Thyroid gland (tissue), 4 donors: Measurements from ENCODE around the gene MARVELD3. TPM values are rescaled to one million over a fixed set of nuclear protein-coding genes. Genes with fewer than 3 reads are reported as not detected.

Experiments
- DNase-seq, 2 donors: peaks; one replicate each; pipeline ENCODE4 v3.0.0-alpha.2; 2019
- H3K27ac ChIP-seq, 3 donors: fragments of 200-600 bp; sonication (generic); 1 replicate in 2 of 3; 2 replicates in 1 of 3; pipeline ENCODE4 v1.5.1; 2016 to 2019; ENCODE audit warnings: mild to moderate bottlenecking in 1 of 3, moderate library complexity in 1 of 3
- H3K27me3 ChIP-seq: fragments of 200-600 bp; sonication (generic); one replicate; pipeline ENCODE4 v1.5.1; 2019
- H3K36me3 ChIP-seq, 2 donors: fragments of 200-600 bp; sonication (generic); one replicate each; pipeline ENCODE4 v1.5.1; 2016 to 2019
- H3K4me1 ChIP-seq, 2 donors: fragments of 200-600 bp; sonication (generic); one replicate each; pipeline ENCODE4 v1.5.1; 2017 to 2019
- H3K4me3 ChIP-seq, 3 donors: fragments of 200-600 bp; sonication (generic); replicated peaks in 1 of 3; 1 replicate in 2 of 3; 2 replicates in 1 of 3; pipeline ENCODE4 v1.5.1; 2016; ENCODE audit warnings: mild to moderate bottlenecking in 1 of 3
- H3K9me3 ChIP-seq: fragments of 200-600 bp; sonication (generic); one replicate; pipeline ENCODE4 v1.5.1; 2017
- POLR2A ChIP-seq, 2 donors: fragments of 450-650 bp; IDR thresholded peaks; one replicate each; pipeline ENCODE4 v1.6.1; 2017; ENCODE audit warnings: antibody characterized with exemption in 2 of 2, mild to moderate bottlenecking in 2 of 2, moderate library complexity in 1 of 2
- WGBS, 2 donors: methylation state at CpG; one replicate each; pipeline ENCODE4 v1.1.5; 2017; 5-methylcytosine and 5-hydroxymethylcytosine counted together
- intact Hi-C: fragments of 100-400 bp; cut with DNase I; formaldehyde crosslinking; loops from one replicate; pipeline ENCODE4 v1.15.1; 2023
- total RNA-seq, 4 donors: library from RNA; depleted of rRNA; stranded (reverse); fragments of >200 nt; gene quantifications; one replicate each; pipeline ENCODE4 v1.2.3, GENCODE V29; 2016
- TF ChIP-seq, protein P1 (sequence below), 6 experiments: fragments of 200-600 bp in 3 of 6; fragments of 450-650 bp in 3 of 6; sonication (generic) in 3 of 6; IDR thresholded peaks; one replicate each; pipeline ENCODE4 v1.5.1; 2016 to 2019; ENCODE audit warnings: antibody characterized with exemption in 6 of 6, mild to moderate bottlenecking in 2 of 6, inconsistent platforms in 1 of 6, moderate library complexity in 1 of 6

Gene MARVELD3
- total RNA-seq, 4 donors from 2014 or later, result 7.7 to 11.5 (median 9.9) TPM

DNA sequence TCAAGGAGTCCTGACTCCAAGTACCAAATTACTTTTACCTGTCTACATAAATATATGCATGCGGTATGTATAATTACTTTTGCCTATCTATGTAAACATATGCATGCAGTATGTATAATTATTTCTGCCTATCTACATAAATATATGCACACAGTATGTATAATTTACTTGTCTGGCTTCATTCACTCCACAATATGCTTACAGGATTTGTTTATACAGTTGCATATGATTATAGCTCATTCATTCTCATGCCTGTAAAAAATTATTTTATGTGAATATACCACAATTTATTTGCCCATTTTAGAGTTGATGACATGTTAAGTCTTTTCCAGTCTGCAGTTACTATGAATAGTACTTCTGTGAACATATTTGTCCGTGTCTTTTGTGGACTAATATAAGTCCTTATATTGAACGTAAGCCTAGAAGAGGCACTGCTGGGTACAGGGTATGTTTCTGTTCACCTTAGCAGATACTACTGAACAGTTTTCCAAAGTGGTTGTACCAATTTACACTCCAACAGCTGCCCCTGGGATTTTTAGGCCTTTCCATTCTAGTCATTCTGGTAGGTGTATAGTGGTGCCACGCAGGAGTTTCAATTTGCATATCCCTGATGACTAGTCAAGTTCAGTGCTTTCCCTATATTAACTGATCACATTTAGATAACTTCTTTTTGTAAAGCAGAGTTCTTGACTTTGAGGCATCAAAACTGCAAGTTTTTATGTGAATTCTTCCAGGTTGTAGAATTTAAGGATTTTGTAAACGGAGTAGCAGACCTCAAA, 47.0 kb downstream of the MARVELD3 start:
- intact Hi-C loops, result no loop called here
- no peaks in the 10 kb centered on the region for H3K27me3 ChIP-seq

DNA sequence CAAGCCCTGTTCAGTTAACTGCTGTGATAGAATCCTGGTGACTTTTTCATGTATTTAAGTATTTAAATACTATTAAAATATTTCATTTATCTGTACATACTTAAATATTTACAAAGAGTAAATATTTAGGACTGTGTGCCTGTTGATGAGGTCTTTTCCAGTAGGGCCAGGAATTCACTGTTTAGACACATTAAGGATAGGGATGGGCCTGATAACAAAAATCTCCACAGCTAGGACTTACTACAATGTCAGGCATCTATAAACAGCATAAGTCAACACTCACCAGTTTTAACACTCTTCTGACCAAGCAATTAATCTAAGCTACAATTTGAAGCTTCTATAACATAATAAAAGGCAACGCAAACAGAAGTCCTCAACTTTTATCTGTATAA, 47.6 kb downstream of the MARVELD3 start:
- 98 to 100% methylated on average over 1 of the region's 1 CpG for WGBS, 2 donors
- TF ChIP-seq, protein P1, sequence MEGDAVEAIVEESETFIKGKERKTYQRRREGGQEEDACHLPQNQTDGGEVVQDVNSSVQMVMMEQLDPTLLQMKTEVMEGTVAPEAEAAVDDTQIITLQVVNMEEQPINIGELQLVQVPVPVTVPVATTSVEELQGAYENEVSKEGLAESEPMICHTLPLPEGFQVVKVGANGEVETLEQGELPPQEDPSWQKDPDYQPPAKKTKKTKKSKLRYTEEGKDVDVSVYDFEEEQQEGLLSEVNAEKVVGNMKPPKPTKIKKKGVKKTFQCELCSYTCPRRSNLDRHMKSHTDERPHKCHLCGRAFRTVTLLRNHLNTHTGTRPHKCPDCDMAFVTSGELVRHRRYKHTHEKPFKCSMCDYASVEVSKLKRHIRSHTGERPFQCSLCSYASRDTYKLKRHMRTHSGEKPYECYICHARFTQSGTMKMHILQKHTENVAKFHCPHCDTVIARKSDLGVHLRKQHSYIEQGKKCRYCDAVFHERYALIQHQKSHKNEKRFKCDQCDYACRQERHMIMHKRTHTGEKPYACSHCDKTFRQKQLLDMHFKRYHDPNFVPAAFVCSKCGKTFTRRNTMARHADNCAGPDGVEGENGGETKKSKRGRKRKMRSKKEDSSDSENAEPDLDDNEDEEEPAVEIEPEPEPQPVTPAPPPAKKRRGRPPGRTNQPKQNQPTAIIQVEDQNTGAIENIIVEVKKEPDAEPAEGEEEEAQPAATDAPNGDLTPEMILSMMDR (IDR thresholded peaks at IDR 0.05), result no peak
- no peak for TF ChIP-seq POLR2A (IDR thresholded peaks at IDR 0.05)
- no peaks in the 10 kb centered on the region for H3K27me3 ChIP-seq
- no peaks in the 10 kb centered on the region for H3K4me1 ChIP-seq
- no peak overlapping the region for H3K27ac ChIP-seq
- intact Hi-C loops, result no loop called here
- H3K9me3 ChIP-seq, result no peaks in the 10 kb centered on the region
- H3K36me3 ChIP-seq, result peaks cover 37 to 45% of the 10 kb centered on the region in 2 donors
- no peak overlapping the region for H3K4me3 ChIP-seq
- no peak for DNase-seq

More for the DNA sequence above, 47.0 kb downstream of the MARVELD3 start:
- Histone ChIP-seq H3K4me1 (no peaks in the 10 kb centered on the region), H3K36me3 (peaks cover 34 to 42% of the 10 kb centered on the region in 2 donors), H3K4me3 (no peak overlapping the region), H3K27ac (no peak overlapping the region), H3K9me3 (no peaks in the 10 kb centered on the region)
- no peak for DNase-seq
- 96 to 97% methylated on average over 5 of the region's 5 CpGs for WGBS, 2 donors
- TF ChIP-seq POLR2A (IDR thresholded peaks at IDR 0.05), result no peak
- TF ChIP-seq, protein P1 (IDR thresholded peaks at IDR 0.05), result no peak

DNA sequence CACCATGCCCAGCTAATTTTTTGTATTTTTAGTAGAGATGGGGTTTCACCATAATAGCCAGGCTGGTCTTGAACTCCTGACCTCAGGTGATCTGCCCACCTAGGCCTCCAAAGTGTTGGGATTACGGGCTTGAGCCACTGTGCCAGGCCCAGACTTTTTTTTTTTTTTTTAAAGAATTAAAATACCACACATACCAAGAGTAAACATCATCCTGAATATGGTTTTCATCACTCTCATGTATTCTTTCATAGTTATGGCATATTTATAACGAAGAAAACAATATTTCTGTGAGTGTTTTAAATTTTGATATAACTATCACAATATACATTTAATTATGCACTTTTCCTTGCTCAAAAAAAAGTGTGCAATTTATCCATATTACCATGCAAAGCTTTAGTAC, 48.2 kb downstream of the MARVELD3 start:
- H3K9me3 ChIP-seq, result no peaks in the 10 kb centered on the region
- no peaks in the 10 kb centered on the region for H3K27me3 ChIP-seq
- no peaks in the 10 kb centered on the region for H3K4me1 ChIP-seq
- no peak for DNase-seq
- H3K4me3 ChIP-seq, result no peak overlapping the region
- H3K36me3 ChIP-seq, result peaks cover 35 to 51% of the 10 kb centered on the region in 2 donors
- H3K27ac ChIP-seq, result no peak overlapping the region
- intact Hi-C loops, result no loop called here
- no peak for TF ChIP-seq POLR2A (IDR thresholded peaks at IDR 0.05)
- TF ChIP-seq, protein P1 (IDR thresholded peaks at IDR 0.05), result no peak
- WGBS, 2 donors, result 94 to 99% methylated on average over 2 of the region's 2 CpGs

DNA sequence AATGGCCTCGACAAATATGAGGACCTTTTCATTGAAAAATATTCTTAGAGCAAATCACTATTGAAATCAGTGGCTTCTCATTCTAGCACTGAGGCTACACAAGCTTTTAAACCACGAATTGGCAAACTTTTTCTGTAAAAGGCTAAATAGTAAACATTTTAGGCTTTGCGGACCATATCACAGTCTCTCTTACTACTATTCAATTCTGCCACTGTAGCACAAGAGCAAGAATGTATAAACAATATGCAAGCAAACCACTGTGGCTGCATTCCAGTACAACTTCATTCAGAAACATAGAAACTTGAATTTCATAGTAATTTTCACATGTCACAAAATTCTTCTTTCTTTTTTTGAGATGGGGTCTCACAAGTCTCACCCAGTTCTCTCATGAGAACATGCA, 49.4 kb downstream of the MARVELD3 start:
- no peak overlapping the region for H3K27ac ChIP-seq
- WGBS, 2 donors, result 95% methylated on average over 3 of the region's 3 CpGs
- intact Hi-C loops, result no loop called here
- H3K27me3 ChIP-seq, result no peaks in the 10 kb centered on the region
- H3K4me3 ChIP-seq, result no peak overlapping the region
- no peaks in the 10 kb centered on the region for H3K9me3 ChIP-seq
- peaks cover 33 to 47% of the 10 kb centered on the region in 2 donors for H3K36me3 ChIP-seq
- H3K4me1 ChIP-seq, result no peaks in the 10 kb centered on the region
- no peak for TF ChIP-seq POLR2A (IDR thresholded peaks at IDR 0.05)
- TF ChIP-seq, protein P1 (IDR thresholded peaks at IDR 0.05), result no peak
- DNase-seq, result no peak

DNA sequence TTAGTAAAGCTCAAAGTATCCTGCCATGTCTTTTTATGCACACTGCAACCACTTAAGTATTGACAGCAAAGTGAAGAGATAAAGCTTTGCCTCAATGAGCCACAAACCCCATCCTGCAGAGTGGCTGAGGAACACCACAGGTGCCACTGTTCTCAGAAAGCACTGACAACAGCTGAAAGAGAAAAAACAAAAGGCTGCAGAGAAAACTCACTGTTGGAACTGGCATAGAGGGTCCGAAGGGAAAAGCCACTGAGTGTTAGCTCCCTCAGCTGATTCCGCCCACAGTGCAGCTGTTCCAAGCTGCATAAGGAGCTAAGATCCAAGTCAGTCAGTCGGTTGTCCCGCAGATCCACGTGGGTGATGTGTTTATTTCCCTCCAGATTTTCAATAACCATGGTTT, 50.3 kb downstream of the MARVELD3 start:
- no peak for DNase-seq
- WGBS, 2 donors, result 95 to 96% methylated on average over 5 of the region's 5 CpGs
- Histone ChIP-seq H3K36me3 (peaks cover 36 to 44% of the 10 kb centered on the region in 2 donors), H3K27me3 (no peaks in the 10 kb centered on the region), H3K4me3 (no peak overlapping the region), H3K4me1 (no peaks in the 10 kb centered on the region), H3K27ac (no peak overlapping the region), H3K9me3 (no peaks in the 10 kb centered on the region)
- intact Hi-C loops, result no loop called here
- TF ChIP-seq POLR2A (IDR thresholded peaks at IDR 0.05), result no peak
- TF ChIP-seq, protein P1 (IDR thresholded peaks at IDR 0.05), result no peak
